Activated CD8-positive, alpha-beta T cell treated with anti-CD3 and anti-CD28 coated beads, Interleukin-2, amount 10 ng/mL, durations not matched to agents 7 days and 5 days (primary cell): ENCODE results near the gene PARVA. TPM values are rescaled to one million over a fixed set of nuclear protein-coding genes. Genes with fewer than 3 reads are reported as not detected.

Source experiments
- ATAC-seq: fragments of 150-1000 bp; cut with Tn5 transposase; one replicate; pipeline ENCODE4 v1.10.0; 2021; ENCODE audit warnings: moderate library complexity
- CTCF ChIA-PET: fragments of 350-600 bp; sonication (Branson Sonifier 250); formaldehyde crosslinking; loops from one replicate; lab custom pipeline; 2021; ENCODE audit warnings: antibody characterized with exemption; lab: Charles Lee
- POLR2A ChIA-PET: fragments of 350-600 bp; sonication (Branson Sonifier 250); formaldehyde crosslinking; loops from one replicate; lab custom pipeline; 2021; ENCODE audit warnings: antibody characterized with exemption; lab: Charles Lee
- DNase-seq: peaks from one replicate; pipeline ENCODE4 v3.0.0-alpha.2; 2020
- H3K27ac Mint-ChIP-seq: one replicate; pipeline ENCODE4 v1.8.0; 2021; ENCODE audit warnings: mild to moderate bottlenecking, mixed read lengths
- H3K27me3 Mint-ChIP-seq: one replicate; pipeline ENCODE4 v1.8.0; 2021; ENCODE audit warnings: low read depth, mixed read lengths
- H3K36me3 Mint-ChIP-seq: one replicate; pipeline ENCODE4 v1.8.0; 2021; ENCODE audit warnings: low read depth, mixed read lengths
- H3K4me1 Mint-ChIP-seq: one replicate; pipeline ENCODE4 v1.8.0; 2021; ENCODE audit warnings: low read depth, mixed read lengths
- H3K4me3 Mint-ChIP-seq: one replicate; pipeline ENCODE4 v1.8.0; 2021; ENCODE audit warnings: mild to moderate bottlenecking, mixed read lengths
- H3K9me3 Mint-ChIP-seq: one replicate; pipeline ENCODE4 v1.8.0; 2022; ENCODE audit warnings: mixed read lengths; ENCODE audit not compliant: insufficient read depth
- total RNA-seq, 2 experiments: library from RNA; stranded (reverse); gene quantifications; one replicate each; pipeline ENCODE4 v1.2.3, GENCODE V29; 2021

The PARVA gene
- total RNA-seq, 2 experiments from 2014 or later, result not detected

- Mint-ChIP-seq H3K27ac (no peak overlapping the region), H3K27me3 (peaks cover 2% of the 10 kb centered on the region), H3K9me3 (no peaks in the 10 kb centered on the region), H3K36me3 (no peaks in the 10 kb centered on the region), H3K4me3 (no peak overlapping the region), H3K4me1 (no peaks in the 10 kb centered on the region)
- ATAC-seq (no peak), DNase-seq (no peak)
- ChIA-PET POLR2A (no interaction called here), CTCF (interaction anchor here (1.6 kb wide), 1 partner anchor 454 kb away, joined by 3 read pairs; no protein-coding TSS in a partner anchor)
Measured at GRCh38 chr11:12394601-12395000, 17.2 kb downstream of the PARVA start.

- ATAC-seq, result no peak
- ChIA-PET CTCF (no interaction called here), POLR2A (no interaction called here)
- H3K4me1 Mint-ChIP-seq, result no peaks in the 10 kb centered on the region
- H3K9me3 Mint-ChIP-seq, result no peaks in the 10 kb centered on the region
- no peak for DNase-seq
- H3K36me3 Mint-ChIP-seq, result no peaks in the 10 kb centered on the region
- H3K4me3 Mint-ChIP-seq, result no peak overlapping the region
- peaks cover 2% of the 10 kb centered on the region for H3K27me3 Mint-ChIP-seq
- no peak overlapping the region for H3K27ac Mint-ChIP-seq
Measured at GRCh38 chr11:12395333-12395732, 18.0 kb downstream of the PARVA start.

GRCh38 chr11:12397931-12398334 is 20.6 kb downstream of the PARVA start:
- Mint-ChIP-seq H3K36me3 (no peaks in the 10 kb centered on the region), H3K9me3 (no peaks in the 10 kb centered on the region), H3K27me3 (no peaks in the 10 kb centered on the region), H3K27ac (no peak overlapping the region), H3K4me1 (no peaks in the 10 kb centered on the region), H3K4me3 (no peak overlapping the region)
- no peak for DNase-seq
- POLR2A ChIA-PET, result no interaction called here
- CTCF ChIA-PET, result no interaction called here
- ATAC-seq, result no peak

- CTCF ChIA-PET, result no interaction called here
- no peaks in the 10 kb centered on the region for H3K4me1 Mint-ChIP-seq
- no peaks in the 10 kb centered on the region for H3K36me3 Mint-ChIP-seq
- H3K27ac Mint-ChIP-seq, result no peak overlapping the region
- POLR2A ChIA-PET, result no interaction called here
- DNase-seq, result no peak
- no peaks in the 10 kb centered on the region for H3K9me3 Mint-ChIP-seq
- H3K4me3 Mint-ChIP-seq, result no peak overlapping the region
- ATAC-seq, result no peak
- no peaks in the 10 kb centered on the region for H3K27me3 Mint-ChIP-seq
Measured at GRCh38 chr11:12399355-12399754, 22.0 kb downstream of the PARVA start.

GRCh38 chr11:12402025-12402424 is 24.7 kb downstream of the PARVA start:
- ChIA-PET POLR2A (no interaction called here), CTCF (interaction anchor here (0.6 kb wide), 1 partner anchor 178 kb away, joined by 3 read pairs; no protein-coding TSS in a partner anchor)
- no peaks in the 10 kb centered on the region for H3K9me3 Mint-ChIP-seq
- no peak overlapping the region for H3K4me3 Mint-ChIP-seq
- H3K36me3 Mint-ChIP-seq, result no peaks in the 10 kb centered on the region
- ATAC-seq (no peak), DNase-seq (no peak)
- no peaks in the 10 kb centered on the region for H3K27me3 Mint-ChIP-seq
- no peak overlapping the region for H3K27ac Mint-ChIP-seq
- no peaks in the 10 kb centered on the region for H3K4me1 Mint-ChIP-seq

GRCh38 chr11:12402691-12403120 is 25.3 kb downstream of the PARVA start:
- ChIA-PET POLR2A (no interaction called here), CTCF (interaction anchor here (0.6 kb wide), 1 partner anchor 177 kb away, joined by 3 read pairs; no protein-coding TSS in a partner anchor)
- Mint-ChIP-seq H3K9me3 (no peaks in the 10 kb centered on the region), H3K36me3 (no peaks in the 10 kb centered on the region), H3K27me3 (peaks cover 3% of the 10 kb centered on the region), H3K4me3 (no peak overlapping the region), H3K27ac (no peak overlapping the region), H3K4me1 (no peaks in the 10 kb centered on the region)
- no peak for DNase-seq
- ATAC-seq, result no peak

- Mint-ChIP-seq H3K4me1 (no peaks in the 10 kb centered on the region), H3K4me3 (no peak overlapping the region), H3K27ac (no peak overlapping the region), H3K27me3 (peaks cover 3% of the 10 kb centered on the region), H3K9me3 (no peaks in the 10 kb centered on the region), H3K36me3 (no peaks in the 10 kb centered on the region)
- ChIA-PET CTCF (no interaction called here), POLR2A (no interaction called here)
- DNase-seq (no peak), ATAC-seq (no peak)
Measured at GRCh38 chr11:12403122-12403996, 26.0 kb downstream of the PARVA start.

GRCh38 chr11:12403997-12404350 is 26.6 kb downstream of the PARVA start:
- ATAC-seq, result no peak
- POLR2A ChIA-PET, result no interaction called here
- no peak for DNase-seq
- Mint-ChIP-seq H3K27me3 (peaks cover 3% of the 10 kb centered on the region), H3K36me3 (no peaks in the 10 kb centered on the region), H3K27ac (no peak overlapping the region), H3K9me3 (no peaks in the 10 kb centered on the region), H3K4me1 (no peaks in the 10 kb centered on the region), H3K4me3 (no peak overlapping the region)
- CTCF ChIA-PET, result no interaction called here

GRCh38 chr11:12404436-12404835 is 27.1 kb downstream of the PARVA start:
- H3K4me3 Mint-ChIP-seq, result no peak overlapping the region
- H3K27me3 Mint-ChIP-seq, result peaks cover 3% of the 10 kb centered on the region
- H3K9me3 Mint-ChIP-seq, result no peaks in the 10 kb centered on the region
- ChIA-PET POLR2A (no interaction called here), CTCF (no interaction called here)
- DNase-seq, result no peak
- no peak for ATAC-seq
- no peaks in the 10 kb centered on the region for H3K36me3 Mint-ChIP-seq
- no peaks in the 10 kb centered on the region for H3K4me1 Mint-ChIP-seq
- H3K27ac Mint-ChIP-seq, result no peak overlapping the region

- ATAC-seq, result no peak
- H3K36me3 Mint-ChIP-seq, result no peaks in the 10 kb centered on the region
- POLR2A ChIA-PET, result no interaction called here
- no peak overlapping the region for H3K4me3 Mint-ChIP-seq
- peaks cover 9% of the 10 kb centered on the region for H3K27me3 Mint-ChIP-seq
- no peak overlapping the region for H3K27ac Mint-ChIP-seq
- CTCF ChIA-PET, result no interaction called here
- DNase-seq, result no peak
- no peaks in the 10 kb centered on the region for H3K4me1 Mint-ChIP-seq
- H3K9me3 Mint-ChIP-seq, result no peaks in the 10 kb centered on the region
Measured at GRCh38 chr11:12408156-12408770, 30.9 kb downstream of the PARVA start.

GRCh38 chr11:12409621-12410005 is 32.2 kb downstream of the PARVA start:
- Mint-ChIP-seq H3K27me3 (peaks cover 9% of the 10 kb centered on the region), H3K27ac (no peak overlapping the region), H3K4me3 (no peak overlapping the region), H3K9me3 (no peaks in the 10 kb centered on the region), H3K36me3 (no peaks in the 10 kb centered on the region), H3K4me1 (no peaks in the 10 kb centered on the region)
- ChIA-PET POLR2A (no interaction called here), CTCF (no interaction called here)
- DNase-seq, result no peak
- ATAC-seq, result no peak

- Mint-ChIP-seq H3K4me3 (no peak overlapping the region), H3K27me3 (peaks cover 9% of the 10 kb centered on the region), H3K4me1 (no peaks in the 10 kb centered on the region), H3K9me3 (no peaks in the 10 kb centered on the region), H3K27ac (no peak overlapping the region), H3K36me3 (no peaks in the 10 kb centered on the region)
- ATAC-seq, result no peak
- ChIA-PET POLR2A (no interaction called here), CTCF (interaction anchor here (1.0 to 2.4 kb wide), 3 partner anchors 79 to 479 kb away, joined by 3 to 8 read pairs (median 3); no protein-coding TSS in a partner anchor)
- DNase-seq, result no peak
Measured at GRCh38 chr11:12410006-12410728, 32.8 kb downstream of the PARVA start.
